Measurements from ENCODE around the gene NPHS1.

- TF ChIP-seq SRF (IDR thresholded peaks at IDR 0.05; ENCODE audit: low read depth, low read length) (no peak), CEBPB (IDR thresholded peaks at IDR 0.05; ENCODE audit: low read depth, low read length) (no peak), CTCF (IDR thresholded peaks at IDR 0.05; ENCODE audit: control extremely low read depth in 1 of 3, insufficient read depth in 1 of 3, low read depth in 1 of 3, low read length in 3 of 3) (no peak), HDAC2 (IDR thresholded peaks at IDR 0.05; ENCODE audit: borderline replicate concordance in 1 of 2, low read depth in 2 of 2, low read length in 2 of 2) (no peak), FOSL1 (IDR thresholded peaks at IDR 0.05; ENCODE audit: insufficient read depth, low read depth, low read length) (no peak), POLR2A (IDR thresholded peaks at IDR 0.05; ENCODE audit: control extremely low read depth in 1 of 2, low read depth in 2 of 2, low read length in 2 of 2) (no peak), HDAC6 (IDR thresholded peaks at IDR 0.05; ENCODE audit: low read depth, low read length) (no peak), RAD21 (IDR thresholded peaks at IDR 0.05 in 1 of 2, conservative IDR thresholded peaks at IDR 0.05 in 1 of 2; ENCODE audit: low read depth in 2 of 2, low read length in 2 of 2) (no peak)
Observed at GRCh38 chr19:35833972-35834371, 18.3 kb downstream of the NPHS1 start.
